Activated T-cell treated with anti-CD3 and anti-CD28 coated beads for 48 hours (primary cell): ENCODE measurements around the gene RHOV.

Experiments
- DNase-seq: peaks from one replicate; pipeline ENCODE4 v3.0.0-alpha.2; 2020; ENCODE audit warnings: low read depth

The RHOV gene

GRCh38 chr15:40904552-40905201, 30.6 kb upstream of the RHOV start:
- no peak for DNase-seq

- no peak for DNase-seq
These were observed 28.8 kb upstream of the RHOV start for GRCh38 chr15:40902605-40903561.

- DNase-seq = no peak
These were observed 27.0 kb upstream of the RHOV start for GRCh38 chr15:40901053-40901443.

GRCh38 chr15:40900256-40901052, 26.4 kb upstream of the RHOV start:
- no peak for DNase-seq

- no peak for DNase-seq
These were observed 25.6 kb upstream of the RHOV start for GRCh38 chr15:40899536-40900207.

GRCh38 chr15:40894681-40895448, 20.8 kb upstream of the RHOV start:
- DNase-seq = peak; percentile 52

- DNase-seq = peak; percentile 98
These were observed 20.0 kb upstream of the RHOV start, which contains the start of gene VPS18 for GRCh38 chr15:40893733-40894680. Gene VPS18 (plus strand): TSS chr15:40894450. CDS start chr15:40894769, 319 bp downstream.

GRCh38 chr15:40893019-40893670, 19.1 kb upstream of the RHOV start:
- DNase-seq = no peak

- DNase-seq = no peak
These were observed 18.5 kb upstream of the RHOV start for GRCh38 chr15:40892447-40893012.

- no peak for DNase-seq
These were observed 17.9 kb upstream of the RHOV start for GRCh38 chr15:40891810-40892446.

GRCh38 chr15:40891138-40891537, 17.1 kb upstream of the RHOV start:
- no peak for DNase-seq

- no peak for DNase-seq
These were observed 15.1 kb upstream of the RHOV start for GRCh38 chr15:40889112-40889511.

GRCh38 chr15:40886586-40886985, 12.6 kb upstream of the RHOV start:
- DNase-seq = no peak

GRCh38 chr15:40881351-40881750, 7.3 kb upstream of the RHOV start:
- DNase-seq = no peak

- DNase-seq = no peak
These were observed 5.6 kb upstream of the RHOV start for GRCh38 chr15:40879609-40880008.

- no peak for DNase-seq
These were observed 4.8 kb upstream of the RHOV start for GRCh38 chr15:40878785-40879184.

- no peak for DNase-seq
These were observed 3.7 kb upstream of the RHOV start for GRCh38 chr15:40877694-40878093.

- DNase-seq = no peak
These were observed 2.1 kb upstream of the RHOV start for GRCh38 chr15:40875991-40876730.
